ENCODE data around the gene ZNF497.

- TF ChIP-seq SNAI2 (CRISPR knock-in tag; IDR thresholded peaks at IDR 0.05): no peak
- TF ChIP-seq ZFP3 (CRISPR knock-in tag; IDR thresholded peaks at IDR 0.05): no peak
- TF ChIP-seq ZNF565 (CRISPR knock-in tag; conservative IDR thresholded peaks at IDR 0.05; ENCODE audit: low read depth): no peak
- TF ChIP-seq POU6F1 (CRISPR knock-in tag; IDR thresholded peaks at IDR 0.05; ENCODE audit: borderline replicate concordance, low read depth): no peak
- no peak for TF ChIP-seq OSR1 (CRISPR knock-in tag; IDR thresholded peaks at IDR 0.05)
- no peak for TF ChIP-seq CREB5 (CRISPR knock-in tag; IDR thresholded peaks at IDR 0.05; ENCODE audit: low read depth)
These were observed 31.1 kb upstream of the ZNF497 start for GRCh38 chr19:58393725-58394033.

Data from SK-N-SH treated with all-trans-retinoic acid at 6 μM for 48 hours (cell line).